PC-9 (cell line): ENCODE data around the gene GIMAP7. TPM values are rescaled to one million over a fixed set of nuclear protein-coding genes. Genes with fewer than 3 reads are reported as not detected.

Source experiments
- BruUV-seq: library from RNA; stranded (reverse); fragments of 400-500 nt; replicated peaks from 2 replicates; lab custom pipeline; 2021; lab: Mats Ljungman, UMichigan
- CTCF ChIA-PET: fragments of 300-600 bp; sonication (Branson Sonifier 250); formaldehyde crosslinking; loops from one replicate; lab custom pipeline; 2022; ENCODE audit warnings: antibody characterized with exemption; lab: Charles Lee
- POLR2A ChIA-PET: fragments of 300-600 bp; sonication (Branson Sonifier 250); formaldehyde crosslinking; loops from one replicate; lab custom pipeline; 2022; ENCODE audit warnings: antibody characterized with exemption; ENCODE audit not compliant: unreplicated experiment; lab: Charles Lee
- DNase-seq, 2 experiments: peaks; one replicate each; pipeline versions ENCODE4 v3.0.0 to v3.0.0-alpha.2; 2015 to 2022; ENCODE audit warnings: mixed read lengths in 1 of 2
- H2AFZ ChIP-seq: fragments of 200-600 bp; sonication (generic); 2 replicates; pipeline ENCODE4 v1.8.1; 2017; ENCODE audit warnings: antibody characterized with exemption
- H3F3A ChIP-seq: fragments of 200-600 bp; sonication (generic); 2 replicates; pipeline ENCODE4 v1.8.1; 2017; ENCODE audit warnings: antibody characterized with exemption, mild to moderate bottlenecking, low read depth; ENCODE audit not compliant: insufficient read depth
- H3K27ac ChIP-seq: fragments of 200-600 bp; sonication (generic); 2 replicates; pipeline ENCODE4 v1.6.1; 2016; ENCODE audit warnings: mixed run types
- H3K27me3 ChIP-seq: fragments of 200-600 bp; sonication (generic); 2 replicates; pipeline ENCODE4 v1.6.1; 2016; ENCODE audit warnings: low read depth, mixed run types; ENCODE audit not compliant: insufficient read depth
- H3K36me3 ChIP-seq: fragments of 200-600 bp; sonication (generic); 2 replicates; pipeline ENCODE4 v1.6.1; 2016; ENCODE audit warnings: low read depth, mixed run types
- H3K4me1 ChIP-seq: fragments of 200-600 bp; sonication (generic); replicated peaks from 2 replicates; pipeline ENCODE4 v1.6.1; 2016; ENCODE audit warnings: mixed run types; ENCODE audit not compliant: insufficient read depth
- H3K4me2 ChIP-seq: fragments of 200-600 bp; sonication (generic); 2 replicates; pipeline ENCODE4 v1.6.1; 2017; ENCODE audit warnings: mixed run types
- H3K4me3 ChIP-seq: fragments of 200-600 bp; sonication (generic); 2 replicates; pipeline ENCODE4 v1.6.1; 2016; ENCODE audit warnings: mixed run types
- H3K79me2 ChIP-seq: fragments of 200-600 bp; sonication (generic); 2 replicates; pipeline ENCODE4 v1.6.1; 2017; ENCODE audit warnings: low read depth, mixed run types
- H3K9me2 ChIP-seq: fragments of 200-600 bp; sonication (generic); 2 replicates; pipeline ENCODE4 v1.8.1; 2017; ENCODE audit warnings: mild to moderate bottlenecking; ENCODE audit not compliant: insufficient read depth
- H3K9me3 ChIP-seq: fragments of 200-600 bp; sonication (generic); 2 replicates; pipeline ENCODE4 v1.8.1; 2016; ENCODE audit warnings: low read depth; ENCODE audit not compliant: insufficient read depth
- H4K20me1 ChIP-seq: fragments of 200-600 bp; sonication (generic); 2 replicates; pipeline ENCODE4 v1.8.1; 2017; ENCODE audit not compliant: insufficient read depth
- EZH2 ChIP-seq: fragments of 200-600 bp; sonication (generic); IDR thresholded peaks from 2 replicates; pipeline ENCODE4 v1.8.0; 2017; ENCODE audit warnings: antibody characterized with exemption, low read depth
- intact Hi-C: fragments of 100-400 bp; cut with micrococcal nuclease; formaldehyde crosslinking; loops from one replicate; pipeline ENCODE4 v1.10.0; 2022; ENCODE audit not compliant: unreplicated experiment
- total RNA-seq: library from RNA; stranded (reverse); gene quantifications from 2 replicates; pipeline ENCODE4 v1.2.3, GENCODE V29; 2021
- TF ChIP-seq, protein P1 (sequence below): fragments of 200-600 bp; sonication (generic); conservative IDR thresholded peaks from 2 replicates; pipeline ENCODE4 v1.6.1; 2017; ENCODE audit warnings: mixed run types, antibody characterized with exemption, mild to moderate bottlenecking, moderate library complexity

Gene GIMAP7
- total RNA-seq, 1 experiment from 2014 or later = not detected

GRCh38 chr7:150565239-150565638 lies 50.6 kb downstream of the GIMAP7 start:
- ChIA-PET POLR2A (no interaction called here), CTCF (no interaction called here)
- DNase-seq = no peak
- no peaks in the 10 kb centered on the region for H4K20me1 ChIP-seq
- no peaks in the 10 kb centered on the region for H3K4me1 ChIP-seq
- no peak overlapping the region for H3K4me2 ChIP-seq
- BruUV-seq = no TSS peak
- no peaks in the 10 kb centered on the region for H3K9me3 ChIP-seq
- no peaks in the 10 kb centered on the region for H3K36me3 ChIP-seq
- intact Hi-C loops = no loop called here
- no peak overlapping the region for H2AFZ ChIP-seq
- no peaks in the 10 kb centered on the region for H3K9me2 ChIP-seq
- peaks cover 58% of the 10 kb centered on the region for H3K27me3 ChIP-seq
- no peak overlapping the region for H3K27ac ChIP-seq
- no peaks in the 10 kb centered on the region for H3F3A ChIP-seq
- TF ChIP-seq, protein P1, sequence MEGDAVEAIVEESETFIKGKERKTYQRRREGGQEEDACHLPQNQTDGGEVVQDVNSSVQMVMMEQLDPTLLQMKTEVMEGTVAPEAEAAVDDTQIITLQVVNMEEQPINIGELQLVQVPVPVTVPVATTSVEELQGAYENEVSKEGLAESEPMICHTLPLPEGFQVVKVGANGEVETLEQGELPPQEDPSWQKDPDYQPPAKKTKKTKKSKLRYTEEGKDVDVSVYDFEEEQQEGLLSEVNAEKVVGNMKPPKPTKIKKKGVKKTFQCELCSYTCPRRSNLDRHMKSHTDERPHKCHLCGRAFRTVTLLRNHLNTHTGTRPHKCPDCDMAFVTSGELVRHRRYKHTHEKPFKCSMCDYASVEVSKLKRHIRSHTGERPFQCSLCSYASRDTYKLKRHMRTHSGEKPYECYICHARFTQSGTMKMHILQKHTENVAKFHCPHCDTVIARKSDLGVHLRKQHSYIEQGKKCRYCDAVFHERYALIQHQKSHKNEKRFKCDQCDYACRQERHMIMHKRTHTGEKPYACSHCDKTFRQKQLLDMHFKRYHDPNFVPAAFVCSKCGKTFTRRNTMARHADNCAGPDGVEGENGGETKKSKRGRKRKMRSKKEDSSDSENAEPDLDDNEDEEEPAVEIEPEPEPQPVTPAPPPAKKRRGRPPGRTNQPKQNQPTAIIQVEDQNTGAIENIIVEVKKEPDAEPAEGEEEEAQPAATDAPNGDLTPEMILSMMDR = no peak
- no peak for TF ChIP-seq EZH2
- H3K79me2 ChIP-seq = no peaks in the 10 kb centered on the region
- no peak overlapping the region for H3K4me3 ChIP-seq

DNA sequence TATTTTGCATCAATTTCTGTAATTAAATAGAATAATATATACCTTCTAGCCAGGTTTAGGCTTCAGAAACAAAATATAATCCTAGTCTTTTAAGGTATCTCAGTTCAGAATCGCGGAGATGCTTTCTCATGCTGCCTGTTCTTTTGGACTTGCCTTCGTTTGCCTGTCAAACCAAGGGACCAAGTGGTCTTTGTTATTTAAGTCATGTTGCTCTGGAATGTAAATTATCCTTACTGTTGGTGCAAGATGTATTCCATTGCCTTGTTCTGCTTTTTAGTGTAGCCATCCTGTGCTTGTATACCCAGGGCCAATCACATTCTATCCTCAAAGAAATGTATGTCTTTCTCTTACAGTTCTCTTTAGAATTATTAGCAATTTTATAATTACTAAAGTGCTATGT lies 51.5 kb downstream of the GIMAP7 start:
- Histone ChIP-seq H3K79me2 (no peaks in the 10 kb centered on the region), H3K27me3 (peaks cover 62% of the 10 kb centered on the region), H4K20me1 (no peaks in the 10 kb centered on the region), H3K9me3 (no peaks in the 10 kb centered on the region), H3K4me3 (no peak overlapping the region), H2AFZ (no peak overlapping the region), H3K4me2 (no peak overlapping the region), H3K9me2 (no peaks in the 10 kb centered on the region), H3K36me3 (no peaks in the 10 kb centered on the region), H3K4me1 (no peaks in the 10 kb centered on the region), H3F3A (no peaks in the 10 kb centered on the region), H3K27ac (no peak overlapping the region)
- ChIA-PET CTCF (no interaction called here), POLR2A (no interaction called here)
- intact Hi-C loops = no loop called here
- no peak for DNase-seq
- BruUV-seq = no TSS peak
- no peak for TF ChIP-seq EZH2
- TF ChIP-seq, protein P1 = no peak

DNA sequence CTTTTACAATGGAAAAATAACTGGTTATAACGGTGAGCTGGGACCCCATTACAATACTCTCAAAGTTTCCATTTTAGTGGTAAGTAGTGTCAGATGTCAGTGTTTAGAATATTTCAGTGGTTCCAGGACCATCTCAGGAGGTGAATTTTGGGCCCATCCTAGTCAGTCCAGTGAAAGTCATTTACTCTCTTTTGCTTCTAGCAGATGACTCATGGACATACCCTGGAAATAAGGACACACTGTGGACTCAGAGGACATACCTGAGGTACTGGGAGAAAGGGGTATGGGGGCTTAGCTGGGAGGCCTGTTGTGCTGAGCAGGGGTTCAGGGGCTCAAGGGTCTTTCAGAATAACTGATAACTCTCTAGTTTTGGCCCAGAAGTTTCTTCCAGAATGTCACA lies 51.9 kb downstream of the GIMAP7 start:
- no TSS peak for BruUV-seq
- Histone ChIP-seq H3K9me2 (no peaks in the 10 kb centered on the region), H3K4me2 (no peak overlapping the region), H3F3A (no peaks in the 10 kb centered on the region), H3K27me3 (peaks cover 65% of the 10 kb centered on the region), H3K9me3 (no peaks in the 10 kb centered on the region), H3K79me2 (no peaks in the 10 kb centered on the region), H3K27ac (no peak overlapping the region), H3K36me3 (no peaks in the 10 kb centered on the region), H3K4me3 (no peak overlapping the region), H4K20me1 (no peaks in the 10 kb centered on the region), H2AFZ (no peak overlapping the region), H3K4me1 (no peaks in the 10 kb centered on the region)
- intact Hi-C loops = no loop called here
- POLR2A ChIA-PET = no interaction called here
- CTCF ChIA-PET = no interaction called here
- DNase-seq = no peak
- no peak for TF ChIP-seq EZH2
- TF ChIP-seq, protein P1 = no peak
